Prostate gland (tissue), 2 donors: ENCODE results near the gene GRK2. TPM values are rescaled to one million over a fixed set of nuclear protein-coding genes. Genes with fewer than 3 reads are reported as not detected.

Experiments used
- DNase-seq: peaks from one replicate; pipeline ENCODE4 v3.0.0-alpha.2; 2019; ENCODE audit warnings: low spot score
- H3K27ac ChIP-seq, 2 donors: fragments of 200-600 bp; sonication (generic); 2 replicates each; pipeline ENCODE4 v1.5.1; 2017 to 2019
- H3K27me3 ChIP-seq: fragments of 200-600 bp; sonication (generic); replicated peaks from 2 replicates; pipeline ENCODE4 v1.5.1; 2019; ENCODE audit not compliant: insufficient read depth
- H3K36me3 ChIP-seq, 2 donors: fragments of 200-600 bp; sonication (generic); 1 replicate in 1 of 2; 2 replicates in 1 of 2; pipeline versions ENCODE4 v1.5.1 to v1.8.1; 2017 to 2019
- H3K4me1 ChIP-seq: fragments of 200-600 bp; sonication (generic); replicated peaks from 2 replicates; pipeline ENCODE4 v1.5.1; 2019
- H3K4me3 ChIP-seq, 2 donors: fragments of 200-600 bp; sonication (generic); 2 replicates each; pipeline ENCODE4 v1.5.1; 2017 to 2019
- H3K9me3 ChIP-seq: fragments of 200-600 bp; sonication (generic); 2 replicates; pipeline ENCODE4 v1.5.1; 2017
- CTCF ChIP-seq, 4 experiments: fragments of 200-600 bp in 2 of 4; fragments of 450-650 bp in 2 of 4; sonication (generic) in 2 of 4; IDR thresholded peaks; 1 replicate in 3 of 4; 2 replicates in 1 of 4; pipeline ENCODE4 v1.5.1; 2016 to 2019; ENCODE audit warnings: antibody characterized with exemption in 4 of 4, mild to moderate bottlenecking in 2 of 4, moderate library complexity in 2 of 4
- POLR2A ChIP-seq: fragments of 450-650 bp; IDR thresholded peaks from one replicate; pipeline ENCODE4 v1.6.1; 2016; ENCODE audit warnings: antibody characterized with exemption, mild to moderate bottlenecking
- POLR2AphosphoS5 ChIP-seq: sonication (generic); formaldehyde crosslinking; IDR thresholded peaks from one replicate; pipeline ENCODE4 v1.6.1; 2017; ENCODE audit warnings: antibody characterized with exemption
- WGBS: methylation state at CpG from one replicate; pipeline ENCODE4 v1.1.5; 2018; 5-methylcytosine and 5-hydroxymethylcytosine counted together
- intact Hi-C: fragments of 100-400 bp; cut with DNase I; formaldehyde crosslinking; loops from one replicate; pipeline ENCODE4 v1.14.2; 2022
- total RNA-seq, 2 donors: library from RNA; depleted of rRNA; stranded (reverse); fragments of >200 nt; gene quantifications; one replicate each; pipeline ENCODE4 v1.1.0, GENCODE V29; 2016

Gene GRK2
- total RNA-seq, 2 donors from 2014 or later = 102 to 111 TPM

- 1% methylated on average over 54 of the region's 65 CpGs for WGBS
These were observed 37.0 kb downstream of the GRK2 start, which contains the start of gene SSH3 for GRCh38 chr11:67303132-67303834. TSS of gene SSH3 (plus strand) at chr11:67303530. CDS start at chr11:67303626, 96 bp downstream.

GRCh38 chr11:67303835-67304411 lies 37.6 kb downstream of the GRK2 start:
- Histone ChIP-seq H3K27ac (peak overlapping the region; percentile 89 to 91), H3K27me3 (no peaks in the 10 kb centered on the region), H3K9me3 (no peaks in the 10 kb centered on the region), H3K4me3 (peak overlapping the region; percentile 85 to 97), H3K36me3 (peaks cover 9 to 13% of the 10 kb centered on the region in 2 donors), H3K4me1 (peaks cover 13% of the 10 kb centered on the region)
- WGBS = 1% methylated on average over 26 of the region's 43 CpGs
- intact Hi-C loops = loop anchor here (5.0 kb wide), 1 partner anchor 37 kb away; the partner anchor contains the start of gene GRK2
- DNase-seq = no peak
- peak; percentile 36 for TF ChIP-seq POLR2A
- TF ChIP-seq POLR2AphosphoS5 = no peak

More at GRCh38 chr11:67303132-67303834, 37.0 kb downstream of the GRK2 start, which contains the start of gene SSH3:
- Histone ChIP-seq H3K36me3 (peaks cover 7 to 9% of the 10 kb centered on the region in 2 donors), H3K9me3 (no peaks in the 10 kb centered on the region), H3K4me1 (peaks cover 13% of the 10 kb centered on the region), H3K4me3 (peak within 1 kb of the TSS; percentile 85 to 97), H3K27me3 (no peaks in the 10 kb centered on the region), H3K27ac (peak within 1 kb of the TSS; percentile 89 to 91)
- intact Hi-C loops = loop anchor here (5.0 kb wide), 1 partner anchor 36 kb away; the partner anchor contains the start of gene GRK2
- DNase-seq = peak; percentile 81
- TF ChIP-seq POLR2AphosphoS5 (peak; percentile 54), POLR2A (peak; percentile 90), CTCF (IDR thresholded peaks at IDR 0.05) (no peak)

GRCh38 chr11:67304511-67305113 lies 38.3 kb downstream of the GRK2 start:
- no peak for DNase-seq

GRCh38 chr11:67306769-67307544 lies 40.7 kb downstream of the GRK2 start:
- intact Hi-C loops = no loop called here
- Histone ChIP-seq H3K27me3 (no peaks in the 10 kb centered on the region), H3K4me3 (no peak overlapping the region), H3K36me3 (peaks cover 4 to 27% of the 10 kb centered on the region in 2 donors), H3K9me3 (no peaks in the 10 kb centered on the region), H3K27ac (no peak overlapping the region), H3K4me1 (peaks cover 14% of the 10 kb centered on the region)
- 86% methylated on average over 19 of the region's 19 CpGs for WGBS
- no peak for DNase-seq
- TF ChIP-seq CTCF (IDR thresholded peaks at IDR 0.05) (no peak), POLR2AphosphoS5 (no peak), POLR2A (no peak)

More at GRCh38 chr11:67304511-67305113, 38.3 kb downstream of the GRK2 start:
- intact Hi-C loops = loop anchor here (5.0 kb wide), 1 partner anchor 37 kb away; the partner anchor contains the start of gene GRK2
- H3K9me3 ChIP-seq = no peaks in the 10 kb centered on the region
- H3K27ac ChIP-seq = peak overlapping the region; percentile 89 to 91
- H3K4me3 ChIP-seq = peak overlapping the region; percentile 85 to 97
- 49% methylated on average over 13 of the region's 14 CpGs for WGBS
- H3K36me3 ChIP-seq = peaks cover 10 to 16% of the 10 kb centered on the region in 2 donors
- H3K4me1 ChIP-seq = peaks cover 13% of the 10 kb centered on the region
- TF ChIP-seq POLR2AphosphoS5 (no peak), POLR2A (no peak), CTCF (IDR thresholded peaks at IDR 0.05) (no peak)
- H3K27me3 ChIP-seq = no peaks in the 10 kb centered on the region
